A673 (cell line): ENCODE measurements around the gene ACSL1. TPM values are rescaled to one million over a fixed set of nuclear protein-coding genes. Genes with fewer than 3 reads are reported as not detected.

Experiments used
- BruUV-seq: library from RNA; stranded (reverse); fragments of 400-500 nt; replicated peaks from 2 replicates; lab custom pipeline; 2021; lab: Mats Ljungman, UMichigan
- CTCF ChIA-PET: fragments of 300-600 bp; sonication (Branson Sonifier 250); formaldehyde crosslinking; loops from one replicate; lab custom pipeline; 2022; ENCODE audit warnings: antibody characterized with exemption; lab: Charles Lee
- POLR2A ChIA-PET: fragments of 300-600 bp; sonication (Branson Sonifier 250); formaldehyde crosslinking; loops from one replicate; lab custom pipeline; 2022; ENCODE audit warnings: antibody characterized with exemption; ENCODE audit not compliant: low non-redundant PET; lab: Charles Lee
- DNase-seq: peaks from one replicate; pipeline ENCODE4 v3.0.0-alpha.2; 2015; ENCODE audit warnings: low spot score
- H3K27ac ChIP-seq: fragments of 200-600 bp; sonication (generic); 2 replicates; pipeline ENCODE4 v1.5.1; 2016; ENCODE audit warnings: mixed run types, low read depth, mild to moderate bottlenecking, mixed read lengths, antibody characterized with exemption, low read length; ENCODE audit not compliant: poor library complexity, severe bottlenecking
- H3K27me3 ChIP-seq: fragments of 200-600 bp; sonication (generic); replicated peaks from 2 replicates; pipeline ENCODE4 v1.6.1; 2017; ENCODE audit warnings: mixed run types, low read depth, mild to moderate bottlenecking, mixed read lengths, antibody characterized with exemption, low read length; ENCODE audit not compliant: insufficient read depth, poor library complexity
- H3K36me3 ChIP-seq: fragments of 200-600 bp; sonication (generic); 2 replicates; pipeline ENCODE4 v1.6.1; 2016; ENCODE audit warnings: mixed run types, mild to moderate bottlenecking, mixed read lengths, antibody characterized with exemption, low read length; ENCODE audit not compliant: insufficient read depth, poor library complexity, severe bottlenecking
- H3K4me1 ChIP-seq: fragments of 200-600 bp; sonication (generic); 2 replicates; pipeline ENCODE4 v1.6.1; 2017; ENCODE audit warnings: mixed run types, mild to moderate bottlenecking, mixed read lengths, antibody characterized with exemption, low read length; ENCODE audit not compliant: insufficient read depth, poor library complexity, severe bottlenecking
- H3K4me3 ChIP-seq: fragments of 200-600 bp; sonication (generic); 2 replicates; pipeline ENCODE4 v1.5.1; 2016; ENCODE audit warnings: low read depth, mixed run types, mild to moderate bottlenecking, mixed read lengths, low read length; ENCODE audit not compliant: poor library complexity, severe bottlenecking
- H3K9me3 ChIP-seq: fragments of 200-600 bp; sonication (generic); 2 replicates; pipeline ENCODE4 v1.6.1; 2016; ENCODE audit warnings: mixed run types, low read depth, mild to moderate bottlenecking, mixed read lengths, antibody characterized with exemption, low read length; ENCODE audit not compliant: poor library complexity, severe bottlenecking
- EZH2 ChIP-seq: fragments of 200-600 bp; sonication (generic); IDR thresholded peaks from 2 replicates; pipeline ENCODE4 v1.6.1; 2017; ENCODE audit warnings: borderline replicate concordance, low read depth, mild to moderate bottlenecking, mixed read lengths, antibody characterized with exemption, low read length; ENCODE audit not compliant: poor library complexity, severe bottlenecking
- intact Hi-C: fragments of 100-400 bp; cut with micrococcal nuclease; formaldehyde crosslinking; loops from one replicate; pipeline ENCODE4 v1.10.0; 2022; ENCODE audit not compliant: unreplicated experiment
- total RNA-seq: library from RNA; stranded (reverse); gene quantifications from 2 replicates; pipeline ENCODE4 v1.2.3, GENCODE V29; 2021
- TF ChIP-seq, protein P1 (sequence below): fragments of 300-800, 200-600 bp; sonication (generic); conservative IDR thresholded peaks from 2 replicates; pipeline ENCODE4 v1.5.1; 2017; ENCODE audit warnings: low read depth, mild to moderate bottlenecking, antibody characterized with exemption, low read length, moderate library complexity, mixed read lengths

Gene ACSL1
- total RNA-seq, 1 experiment from 2014 or later = 5.2 TPM

DNA sequence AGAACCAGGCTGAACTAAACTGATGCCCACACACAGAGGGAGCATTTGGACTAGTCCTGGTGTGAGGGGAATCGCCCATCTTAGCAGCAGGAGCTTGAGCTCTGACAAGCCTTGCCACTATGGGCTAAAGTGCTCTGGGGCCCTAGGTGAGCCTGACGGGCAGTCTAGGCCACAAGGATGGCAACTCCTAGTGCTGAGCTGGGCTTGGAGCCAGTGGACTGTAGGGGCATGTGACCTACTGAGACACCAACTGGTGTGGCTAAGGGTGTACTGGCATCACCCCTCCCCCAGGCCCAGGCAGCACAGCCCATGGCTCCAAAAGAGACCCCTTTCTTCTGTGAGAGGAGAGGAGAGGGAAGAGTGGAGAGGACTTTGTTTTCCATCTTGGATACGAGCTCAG is 106.4 kb downstream of the ACSL1 start:
- no TSS peak for BruUV-seq
- H3K4me1 ChIP-seq = no peaks in the 10 kb centered on the region
- CTCF ChIA-PET = no interaction called here
- no peak overlapping the region for H3K4me3 ChIP-seq
- H3K9me3 ChIP-seq = no peaks in the 10 kb centered on the region
- TF ChIP-seq EZH2 = no peak
- TF ChIP-seq, protein P1, sequence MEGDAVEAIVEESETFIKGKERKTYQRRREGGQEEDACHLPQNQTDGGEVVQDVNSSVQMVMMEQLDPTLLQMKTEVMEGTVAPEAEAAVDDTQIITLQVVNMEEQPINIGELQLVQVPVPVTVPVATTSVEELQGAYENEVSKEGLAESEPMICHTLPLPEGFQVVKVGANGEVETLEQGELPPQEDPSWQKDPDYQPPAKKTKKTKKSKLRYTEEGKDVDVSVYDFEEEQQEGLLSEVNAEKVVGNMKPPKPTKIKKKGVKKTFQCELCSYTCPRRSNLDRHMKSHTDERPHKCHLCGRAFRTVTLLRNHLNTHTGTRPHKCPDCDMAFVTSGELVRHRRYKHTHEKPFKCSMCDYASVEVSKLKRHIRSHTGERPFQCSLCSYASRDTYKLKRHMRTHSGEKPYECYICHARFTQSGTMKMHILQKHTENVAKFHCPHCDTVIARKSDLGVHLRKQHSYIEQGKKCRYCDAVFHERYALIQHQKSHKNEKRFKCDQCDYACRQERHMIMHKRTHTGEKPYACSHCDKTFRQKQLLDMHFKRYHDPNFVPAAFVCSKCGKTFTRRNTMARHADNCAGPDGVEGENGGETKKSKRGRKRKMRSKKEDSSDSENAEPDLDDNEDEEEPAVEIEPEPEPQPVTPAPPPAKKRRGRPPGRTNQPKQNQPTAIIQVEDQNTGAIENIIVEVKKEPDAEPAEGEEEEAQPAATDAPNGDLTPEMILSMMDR = no peak
- peaks cover 86% of the 10 kb centered on the region for H3K36me3 ChIP-seq
- POLR2A ChIA-PET = no interaction called here
- intact Hi-C loops = no loop called here
- H3K27me3 ChIP-seq = no peaks in the 10 kb centered on the region
- no peak for DNase-seq
- H3K27ac ChIP-seq = no peak overlapping the region

DNA sequence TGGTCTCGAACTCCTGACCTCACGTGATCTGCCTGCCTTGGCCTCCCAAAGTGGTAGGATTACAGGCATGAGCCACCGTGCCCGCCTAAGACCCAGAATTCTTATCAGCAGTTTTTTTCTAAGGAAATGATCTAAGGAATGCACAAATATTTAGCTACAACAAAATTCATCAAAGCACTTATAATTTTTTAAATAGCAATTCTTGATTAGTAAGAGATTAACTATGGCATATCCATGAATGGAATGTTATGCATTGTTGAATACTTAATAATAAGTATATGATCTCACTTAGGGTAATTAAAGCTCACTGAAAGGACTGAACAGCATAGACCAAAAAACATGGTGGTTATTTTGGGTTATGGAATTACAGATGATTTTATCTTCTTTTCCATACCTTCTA is 110.2 kb downstream of the ACSL1 start:
- Histone ChIP-seq H3K27me3 (no peaks in the 10 kb centered on the region), H3K4me1 (no peaks in the 10 kb centered on the region), H3K4me3 (no peak overlapping the region), H3K36me3 (peaks cover 92% of the 10 kb centered on the region), H3K9me3 (no peaks in the 10 kb centered on the region), H3K27ac (no peak overlapping the region)
- TF ChIP-seq, protein P1 = no peak
- no peak for TF ChIP-seq EZH2
- no peak for DNase-seq
- ChIA-PET CTCF (no interaction called here), POLR2A (no interaction called here)
- intact Hi-C loops = no loop called here
- BruUV-seq = no TSS peak

DNA sequence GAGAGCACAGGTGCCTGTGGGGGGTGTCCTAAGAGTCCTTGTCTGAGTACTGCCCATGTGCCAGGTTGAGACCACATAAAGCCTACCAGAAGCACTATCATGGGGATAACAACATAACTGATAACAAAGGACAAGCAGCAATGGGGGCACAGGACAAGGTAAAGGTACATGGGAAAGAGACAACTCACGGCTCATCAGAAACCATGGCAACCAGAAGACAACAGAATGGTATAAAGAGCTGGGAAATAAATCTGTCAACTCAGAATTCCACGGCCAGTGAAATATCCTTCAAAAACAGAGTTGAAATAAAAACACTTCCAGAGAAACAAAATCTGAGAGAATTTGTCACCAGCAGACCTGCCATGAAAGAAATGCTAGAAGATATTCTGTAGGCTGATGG is 111.9 kb downstream of the ACSL1 start:
- BruUV-seq = no TSS peak
- no peak for DNase-seq
- TF ChIP-seq, protein P1 = no peak
- no peak for TF ChIP-seq EZH2
- POLR2A ChIA-PET = no interaction called here
- no peaks in the 10 kb centered on the region for H3K27me3 ChIP-seq
- peaks cover 95% of the 10 kb centered on the region for H3K36me3 ChIP-seq
- no peaks in the 10 kb centered on the region for H3K9me3 ChIP-seq
- H3K4me3 ChIP-seq = no peak overlapping the region
- no peaks in the 10 kb centered on the region for H3K4me1 ChIP-seq
- no peak overlapping the region for H3K27ac ChIP-seq
- intact Hi-C loops = no loop called here
- CTCF ChIA-PET = no interaction called here
